Gastrocnemius medialis (tissue), 4 donors: ENCODE results near the gene ZNF180. TPM values are rescaled to one million over a fixed set of nuclear protein-coding genes. Genes with fewer than 3 reads are reported as not detected.
"Not testable (repeated sequence)": the region's sequence is repeated elsewhere in the genome, so short reads cannot be mapped to it uniquely, and the experiment has no call there.

ENCODE experiments used
- ATAC-seq, 2 donors: fragments of 150-250 bp; one replicate each; pipeline ENCODE4 v1.9.1; 2016
- DNase-seq, 2 donors: peaks; one replicate each; pipeline ENCODE4 v3.0.0-alpha.2; 2019
- H3K27ac ChIP-seq, 4 donors: fragments of 200-600 bp; sonication (generic); 1 replicate in 1 of 4; 2 replicates in 3 of 4; pipeline ENCODE4 v1.5.1; 2016 to 2018; ENCODE audit warnings: mild to moderate bottlenecking in 2 of 4, moderate library complexity in 1 of 4
- H3K27me3 ChIP-seq, 3 donors: fragments of 200-600 bp; sonication (generic) in 2 of 3; 1 replicate in 1 of 3; 2 replicates in 2 of 3; pipeline versions ENCODE4 v1.5.1 to v1.6.0; 2016 to 2019; ENCODE audit warnings: mild to moderate bottlenecking in 1 of 3, moderate library complexity in 1 of 3
- H3K36me3 ChIP-seq, 2 donors: fragments of 200-600 bp; sonication (generic) in 1 of 2; one replicate each; pipeline ENCODE4 v1.5.1; 2017 to 2018
- H3K4me1 ChIP-seq, 2 donors: fragments of 200-600 bp; sonication (generic) in 1 of 2; one replicate each; pipeline ENCODE4 v1.5.1; 2016 to 2017; ENCODE audit warnings: mild to moderate bottlenecking in 2 of 2
- H3K4me3 ChIP-seq, 4 donors: fragments of 200-600 bp; sonication (generic) in 3 of 4; 1 replicate in 1 of 4; 2 replicates in 3 of 4; pipeline ENCODE4 v1.5.1; 2016 to 2019; ENCODE audit warnings: mild to moderate bottlenecking in 2 of 4
- H3K9me3 ChIP-seq, 3 donors: fragments of 200-600 bp; sonication (generic) in 2 of 3; 1 replicate in 1 of 3; 2 replicates in 2 of 3; pipeline ENCODE4 v1.5.1; 2016 to 2019
- POLR2A ChIP-seq, 2 donors: fragments of 450-650 bp; IDR thresholded peaks; one replicate each; pipeline ENCODE4 v1.6.1; 2017; ENCODE audit warnings: antibody characterized with exemption in 2 of 2, mild to moderate bottlenecking in 2 of 2, moderate library complexity in 2 of 2
- in situ Hi-C, 4 donors: fragments of 200-750 bp; cut with MboI; loops; one replicate each; pipeline versions ENCODE4 v1.15.0 to v1.8.0; 2017; ENCODE audit warnings: low sequenced_read_pairs in 4 of 4
- intact Hi-C: fragments of 100-400 bp; cut with DNase I; formaldehyde crosslinking; loops from one replicate; pipeline ENCODE4 v1.15.1; 2023; ENCODE audit warnings: low total_unique reads
- total RNA-seq, 4 donors: library from RNA; depleted of rRNA; stranded (reverse); fragments of >200 nt; gene quantifications; one replicate each; pipeline versions ENCODE4 v1.1.0 to v1.2.3, GENCODE V29; 2016
- TF ChIP-seq, protein P1 (sequence below), 5 experiments: fragments of 450-650 bp in 3 of 5; fragments of 200-600 bp in 2 of 5; sonication (generic) in 2 of 5; IDR thresholded peaks in 4 of 5; conservative IDR thresholded peaks in 1 of 5; 1 replicate in 4 of 5; 2 replicates in 1 of 5; pipeline ENCODE4 v1.5.1; 2016 to 2019; ENCODE audit warnings: antibody characterized with exemption in 5 of 5, mild to moderate bottlenecking in 3 of 5, moderate library complexity in 3 of 5

ZNF180 gene
- total RNA-seq, 4 donors from 2014 or later = 2.1 to 17.4 (median 5.1) TPM

DNA sequence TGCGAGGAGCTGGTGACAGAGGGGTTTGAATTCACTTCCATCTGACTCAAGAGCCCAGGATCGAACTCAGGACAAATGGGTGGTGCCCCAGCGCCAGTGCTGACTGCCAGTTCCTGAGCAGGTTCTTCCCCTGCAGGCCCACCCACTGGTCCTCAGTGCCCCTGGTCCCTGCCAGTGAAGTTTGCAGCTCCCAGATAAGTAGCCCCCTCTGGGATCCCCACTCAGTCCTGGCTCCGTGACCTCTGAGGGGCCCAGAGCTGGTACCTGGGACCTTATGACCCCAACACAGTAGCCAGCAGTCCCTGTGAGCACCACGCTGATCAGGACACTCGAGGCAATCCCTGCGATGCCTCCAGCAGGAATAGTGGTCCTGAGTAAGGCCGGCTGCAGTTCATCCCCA lies 40.4 kb upstream of the ZNF180 start:
- intact Hi-C loops = no loop called here
- in situ Hi-C loops = no loop called here

GRCh38 chr19:44539991-44540390 lies 39.7 kb upstream of the ZNF180 start:
- DNase-seq (no peak), ATAC-seq (no peak)
- TF ChIP-seq POLR2A (IDR thresholded peaks at IDR 0.05) = no peak
- TF ChIP-seq, protein P1, sequence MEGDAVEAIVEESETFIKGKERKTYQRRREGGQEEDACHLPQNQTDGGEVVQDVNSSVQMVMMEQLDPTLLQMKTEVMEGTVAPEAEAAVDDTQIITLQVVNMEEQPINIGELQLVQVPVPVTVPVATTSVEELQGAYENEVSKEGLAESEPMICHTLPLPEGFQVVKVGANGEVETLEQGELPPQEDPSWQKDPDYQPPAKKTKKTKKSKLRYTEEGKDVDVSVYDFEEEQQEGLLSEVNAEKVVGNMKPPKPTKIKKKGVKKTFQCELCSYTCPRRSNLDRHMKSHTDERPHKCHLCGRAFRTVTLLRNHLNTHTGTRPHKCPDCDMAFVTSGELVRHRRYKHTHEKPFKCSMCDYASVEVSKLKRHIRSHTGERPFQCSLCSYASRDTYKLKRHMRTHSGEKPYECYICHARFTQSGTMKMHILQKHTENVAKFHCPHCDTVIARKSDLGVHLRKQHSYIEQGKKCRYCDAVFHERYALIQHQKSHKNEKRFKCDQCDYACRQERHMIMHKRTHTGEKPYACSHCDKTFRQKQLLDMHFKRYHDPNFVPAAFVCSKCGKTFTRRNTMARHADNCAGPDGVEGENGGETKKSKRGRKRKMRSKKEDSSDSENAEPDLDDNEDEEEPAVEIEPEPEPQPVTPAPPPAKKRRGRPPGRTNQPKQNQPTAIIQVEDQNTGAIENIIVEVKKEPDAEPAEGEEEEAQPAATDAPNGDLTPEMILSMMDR (IDR thresholded peaks at IDR 0.05 in 4 of 5, conservative IDR thresholded peaks at IDR 0.05 in 1 of 5) = no peak
- H3K9me3 ChIP-seq = no peaks in the 10 kb centered on the region
- H3K36me3 ChIP-seq = no peaks in the 10 kb centered on the region
- H3K4me1 ChIP-seq = no peaks in the 10 kb centered on the region
- no peak overlapping the region for H3K4me3 ChIP-seq
- H3K27ac ChIP-seq = no peak overlapping the region
- H3K27me3 ChIP-seq = no peaks in the 10 kb centered on the region
- intact Hi-C loops (no loop called here), in situ Hi-C loops (no loop called here)

More for the DNA sequence above, 40.4 kb upstream of the ZNF180 start:
- TF ChIP-seq, protein P1 (IDR thresholded peaks at IDR 0.05 in 4 of 5, conservative IDR thresholded peaks at IDR 0.05 in 1 of 5) = no peak
- no peak for TF ChIP-seq POLR2A (IDR thresholded peaks at IDR 0.05)
- DNase-seq (no peak), ATAC-seq (no peak)
- Histone ChIP-seq H3K4me1 (no peaks in the 10 kb centered on the region), H3K27me3 (no peaks in the 10 kb centered on the region), H3K9me3 (no peaks in the 10 kb centered on the region), H3K36me3 (no peaks in the 10 kb centered on the region), H3K4me3 (no peak overlapping the region), H3K27ac (no peak overlapping the region)

GRCh38 chr19:44539236-44539826 lies 39.0 kb upstream of the ZNF180 start:
- in situ Hi-C loops = no loop called here
- TF ChIP-seq, protein P1 (IDR thresholded peaks at IDR 0.05 in 4 of 5, conservative IDR thresholded peaks at IDR 0.05 in 1 of 5) = no peak
- no peak for TF ChIP-seq POLR2A (IDR thresholded peaks at IDR 0.05)
- Histone ChIP-seq H3K36me3 (no peaks in the 10 kb centered on the region), H3K4me1 (no peaks in the 10 kb centered on the region), H3K9me3 (no peaks in the 10 kb centered on the region), H3K27ac (no peak overlapping the region), H3K4me3 (no peak overlapping the region), H3K27me3 (peaks cover 0 to 3% (median 0%) of the 10 kb centered on the region in 3 donors)
- DNase-seq = no peak
- intact Hi-C loops = no loop called here
- no peak for ATAC-seq

- H3K27me3 ChIP-seq, H3K4me1 ChIP-seq, in situ Hi-C loops, H3K4me3 ChIP-seq, H3K9me3 ChIP-seq, ATAC-seq, DNase-seq, H3K27ac ChIP-seq, H3K36me3 ChIP-seq, intact Hi-C loops: not testable (repeated sequence)
These were observed 35.0 kb upstream of the ZNF180 start for GRCh38 chr19:44535361-44535760.

GRCh38 chr19:44532819-44533218 lies 32.5 kb upstream of the ZNF180 start:
- TF ChIP-seq, protein P1 (IDR thresholded peaks at IDR 0.05 in 4 of 5, conservative IDR thresholded peaks at IDR 0.05 in 1 of 5) = no peak
- no peak for TF ChIP-seq POLR2A (IDR thresholded peaks at IDR 0.05)
- intact Hi-C loops (no loop called here), in situ Hi-C loops (no loop called here)
- H3K4me1 ChIP-seq = no peaks in the 10 kb centered on the region
- no peak overlapping the region for H3K27ac ChIP-seq
- no peak overlapping the region for H3K4me3 ChIP-seq
- H3K9me3 ChIP-seq = no peaks in the 10 kb centered on the region
- ATAC-seq = no peak
- H3K27me3 ChIP-seq = peaks cover 0 to 4% (median 3%) of the 10 kb centered on the region in 3 donors
- no peaks in the 10 kb centered on the region for H3K36me3 ChIP-seq
- DNase-seq = no peak
